ENCODE data around the gene KLHL6. TPM values are rescaled to one million over a fixed set of nuclear protein-coding genes. Genes with fewer than 3 reads are reported as not detected.

KLHL6 gene
- total and polyA plus RNA-seq, 10 of the 15 experiments (the other 5 are each of a cell fraction or from before 2014, with no cell fraction given): 4.0 to 91.8 (median 24.4) TPM

DNA sequence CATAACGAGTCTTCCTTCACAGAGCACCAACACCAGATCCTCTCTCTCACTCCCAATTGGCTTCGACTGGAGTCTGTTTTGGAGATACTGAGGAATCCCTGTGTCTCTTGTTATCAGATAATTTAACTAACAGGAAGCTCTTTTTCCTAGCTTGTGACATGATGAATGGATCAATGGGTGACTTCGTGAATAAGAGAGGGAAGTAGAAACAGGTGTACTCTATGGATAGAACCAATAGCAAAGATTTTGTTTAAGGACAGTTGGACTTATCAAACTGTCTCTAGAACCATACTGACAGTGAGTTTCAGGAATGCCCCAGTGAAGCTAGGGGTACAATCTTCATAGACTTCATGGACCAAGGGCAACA is 29.4 kb upstream of the KLHL6 start (continued):
- TF ChIP-seq EGR1 (IDR thresholded peaks at IDR 0.05; ENCODE audit: borderline replicate concordance in 1 of 2, low read depth in 2 of 2, low read length in 2 of 2): no peak

DNA sequence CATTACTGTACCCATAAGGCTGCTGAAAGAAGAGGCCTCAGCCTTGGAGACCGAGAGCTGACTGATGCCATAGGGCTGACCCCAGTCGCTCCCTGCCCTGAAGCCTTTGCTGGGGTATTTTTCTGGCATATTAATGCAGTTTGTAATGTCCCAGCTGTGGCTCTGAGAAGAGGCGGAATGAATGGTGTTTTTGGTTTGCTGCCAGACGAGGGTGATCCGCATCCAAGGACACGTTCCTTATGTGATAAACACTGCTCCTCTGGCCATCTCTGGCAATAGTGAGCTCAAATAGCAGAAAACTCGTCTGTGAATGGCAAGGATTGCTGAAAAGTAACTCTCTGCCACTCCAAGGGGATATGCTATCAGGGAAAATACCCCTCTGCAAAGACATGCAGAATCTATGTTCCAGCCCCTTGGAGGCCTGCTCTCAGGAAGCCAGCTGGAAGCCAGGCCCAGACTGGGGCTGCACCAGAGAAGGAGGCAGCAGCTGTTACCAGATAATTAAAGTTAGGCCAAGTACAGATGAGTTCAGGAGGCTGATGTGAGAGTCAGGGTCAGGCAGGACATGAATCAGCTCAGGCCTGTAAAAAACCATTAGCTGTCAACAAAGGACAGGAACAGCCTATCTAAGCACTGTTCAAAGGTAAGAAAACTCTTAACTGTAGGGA is 28.9 kb upstream of the KLHL6 start:
- H3K79me2 ChIP-seq (ENCODE audit: control insufficient read depth, insufficient read depth, low read length): no peaks in the 10 kb centered on the region
- TF ChIP-seq CHD1 (IDR thresholded peaks at IDR 0.05; ENCODE audit: low read depth, low read length) (no peak), NR2F1 (conservative IDR thresholded peaks at IDR 0.05) (0 out of 2 replicates have a peak, but pooled peaks have one; percentile 12), ESRRA (IDR thresholded peaks at IDR 0.05; ENCODE audit: low read length) (no peak)
- H3K4me2 ChIP-seq (ENCODE audit: control insufficient read depth, insufficient read depth): no peak overlapping the region
- no peak for FAIRE-seq
- ChIA-PET SMC1A (ENCODE audit: uncharacterized antibody, unreplicated experiment) (interaction anchor here (1.0 to 11.4 kb wide), 13 partner anchors 5 to 56 kb away, joined by 3 to 225 read pairs (median 5); partner anchors contain the start of gene KLHL24), CTCF (interaction anchor here (0.8 to 1.2 kb wide), 3 partner anchors 9 to 114 kb away, joined by 3 to 5 read pairs (median 4); no protein-coding TSS in a partner anchor), RAD21 (ENCODE audit: unreplicated experiment) (interaction anchor here (0.8 to 9.8 kb wide), 12 partner anchors 8 to 115 kb away, joined by 3 to 82 read pairs (median 4); partner anchors contain the start of gene YEATS2), POLR2A (interaction anchor here (0.5 to 3.0 kb wide), 9 partner anchors 8 to 66 kb away, joined by 3 to 20 read pairs (median 4); no protein-coding TSS in a partner anchor)
- H4K20me1 ChIP-seq (ENCODE audit: control insufficient read depth, insufficient read depth): 0 out of 2 replicates have a peak, but pooled peaks cover 3% of the 10 kb centered on the region
- H3K27ac ChIP-seq (ENCODE audit: control insufficient read depth, insufficient read depth): no peak overlapping the region
- no peaks in the 10 kb centered on the region for H3K36me3 ChIP-seq (ENCODE audit: control insufficient read depth in 2 of 2, insufficient read depth in 2 of 2, low read length in 1 of 2)
- peak; percentile 24 for ATAC-seq
- H3K4me1 ChIP-seq (ENCODE audit: control insufficient read depth, insufficient read depth, low read length): peaks cover 4% of the 10 kb centered on the region; the same call in 1 of the 2 replicates
- WGBS (ENCODE audit: insufficient coverage, insufficient replicate concordance, low lambda C conversion rate, missing lambda C conversion rate): 36% methylated on average over 7 of the region's 7 CpGs
- no peak for DNase-seq (ENCODE audit: low read depth, low spot score)
- peaks cover 0 to 10% of the 10 kb centered on the region in 2 experiments; a peak in 2 of 4 replicates for H3K27me3 ChIP-seq (replicated peaks in 1 of 2; ENCODE audit: control insufficient read depth in 2 of 2, insufficient read depth in 2 of 2, low read length in 1 of 2)
- BruUV-seq (replicated peaks): no TSS peak
- no peaks in the 10 kb centered on the region; the same call in 2 of the 3 replicates for H3K9me3 ChIP-seq (replicated peaks; ENCODE audit: control insufficient read depth, insufficient read depth, low read length)
- in situ Hi-C loops (cut with MboI) (no loop called here), intact Hi-C loops (cut with micrococcal nuclease; ENCODE audit: unreplicated experiment) (no loop called here)
- no peak overlapping the region for H3K4me3 ChIP-seq
- H3K9ac ChIP-seq (ENCODE audit: control insufficient read depth, insufficient read depth, low read length): no peak overlapping the region
- H2AFZ ChIP-seq (ENCODE audit: control insufficient read depth, low read depth, low read length): no peak overlapping the region
